CD4-positive, alpha-beta memory T cell (primary cell): ENCODE data around the gene ARL6IP1. TPM values are rescaled to one million over a fixed set of nuclear protein-coding genes. Genes with fewer than 3 reads are reported as not detected.
A peak's percentile ranks its signal among the peaks of the same experiment; 100 is the strongest.

Experiments
- CTCF ChIA-PET: fragments of 350-600 bp; sonication (Branson Sonifier 250); formaldehyde crosslinking; loops from one replicate; lab custom pipeline; 2021; ENCODE audit warnings: inconsistent platforms; ENCODE audit not compliant: partially characterized antibody; lab: Charles Lee
- POLR2A ChIA-PET: fragments of 350-600 bp; sonication (Branson Sonifier 250); formaldehyde crosslinking; loops from one replicate; lab custom pipeline; 2021; ENCODE audit not compliant: partially characterized antibody; lab: Charles Lee
- DNase-seq, 5 donors: peaks; one replicate each; pipeline versions ENCODE4 v3.0.0 to v3.0.0-alpha.2; 2020 to 2022; ENCODE audit warnings: mixed read lengths in 1 of 5
- H3K27ac ChIP-seq: one replicate; pipeline ENCODE4 v1.7.0; 2013; ENCODE audit warnings: low read depth, low read length
- H3K27me3 ChIP-seq: 2 replicates; pipeline ENCODE4 v1.7.0; 2013; ENCODE audit warnings: mild to moderate bottlenecking, low read length, moderate library complexity; ENCODE audit not compliant: insufficient read depth
- H3K36me3 ChIP-seq: 2 replicates; pipeline ENCODE4 v1.7.0; 2013; ENCODE audit warnings: mild to moderate bottlenecking, low read length, moderate library complexity; ENCODE audit not compliant: insufficient read depth
- H3K4me1 ChIP-seq: 2 replicates; pipeline ENCODE4 v1.7.0; 2013; ENCODE audit warnings: mild to moderate bottlenecking, low read length, moderate library complexity; ENCODE audit not compliant: insufficient read depth
- H3K4me3 ChIP-seq, 2 donors: one replicate each; pipeline ENCODE4 v1.7.0; 2013; ENCODE audit warnings: low read length in 2 of 2, mild to moderate bottlenecking in 1 of 2
- H3K9me3 ChIP-seq, 2 donors: one replicate each; pipeline ENCODE4 v1.7.0; 2013; ENCODE audit warnings: low read length in 2 of 2, control low read depth in 1 of 2; ENCODE audit not compliant: control insufficient read depth in 1 of 2
- H3K27ac Mint-ChIP-seq, 7 donors: one replicate each; pipeline ENCODE4 v1.8.0; 2020 to 2021; ENCODE audit warnings: mixed read lengths in 7 of 7, mild to moderate bottlenecking in 6 of 7, inconsistent platforms in 3 of 7, moderate library complexity in 3 of 7
- H3K27me3 Mint-ChIP-seq, 2 donors: one replicate each; pipeline ENCODE4 v1.8.0; 2020 to 2021; ENCODE audit warnings: mixed read lengths in 2 of 2
- H3K36me3 Mint-ChIP-seq, 2 donors: one replicate each; pipeline ENCODE4 v1.8.0; 2020 to 2021; ENCODE audit warnings: mixed read lengths in 2 of 2, inconsistent platforms in 1 of 2, mild to moderate bottlenecking in 1 of 2
- H3K4me1 Mint-ChIP-seq, 4 donors: one replicate each; pipeline ENCODE4 v1.8.0; 2020 to 2021; ENCODE audit warnings: mixed read lengths in 4 of 4, mild to moderate bottlenecking in 1 of 4
- H3K4me3 Mint-ChIP-seq, 8 donors: one replicate each; pipeline ENCODE4 v1.8.0; 2020 to 2021; ENCODE audit warnings: mixed read lengths in 8 of 8, mild to moderate bottlenecking in 7 of 8, moderate library complexity in 6 of 8, inconsistent platforms in 3 of 8
- H3K9me3 Mint-ChIP-seq, 8 donors: one replicate each; pipeline ENCODE4 v1.8.0; 2020 to 2021; ENCODE audit warnings: mixed read lengths in 8 of 8, mild to moderate bottlenecking in 5 of 8, inconsistent platforms in 3 of 8, moderate library complexity in 1 of 8
- intact Hi-C: fragments of 100-400 bp; cut with micrococcal nuclease; formaldehyde crosslinking; loops from one replicate; pipeline ENCODE4 v1.15.1; 2023
- polyA plus RNA-seq, 2 donors: library from polyadenylated mRNA; unstranded; fragments of 300-500 nt; fragmentation: Illumina TruSeq; gene quantifications; one replicate each; pipeline ENCODE4 v1.2.3, GENCODE V29; 2021
- total RNA-seq, 2 experiments: library from RNA; stranded (reverse); gene quantifications; one replicate each; pipeline ENCODE4 v1.2.3, GENCODE V29; 2021

ARL6IP1 gene
- total and polyA plus RNA-seq, 4 experiments from 2014 or later, result 105 to 306 (median 147) TPM

- Mint-ChIP-seq H3K27ac (no peak overlapping the region), H3K36me3 (peaks cover 60 to 82% of the 10 kb centered on the region in 2 donors)
These were observed 33.5 kb upstream of the ARL6IP1 start for GRCh38 chr16:18834864-18835263.

GRCh38 chr16:18833707-18834505, 32.6 kb upstream of the ARL6IP1 start:
- Mint-ChIP-seq H3K36me3 (peaks cover 60 to 84% of the 10 kb centered on the region in 2 donors), H3K9me3 (no peaks in the 10 kb centered on the region)

More at GRCh38 chr16:18834864-18835263, 33.5 kb upstream of the ARL6IP1 start:
- no peaks in the 10 kb centered on the region for H3K4me1 Mint-ChIP-seq
- no peak overlapping the region for H3K4me3 Mint-ChIP-seq
- ChIA-PET POLR2A (no interaction called here), CTCF (interaction anchor here (0.6 to 2.2 kb wide), 2 partner anchors 29 to 33 kb away, joined by 3 to 11 read pairs; partner anchors contain the start of gene ARL6IP1)
- no peak for DNase-seq
- intact Hi-C loops, result no loop called here
- Histone ChIP-seq H3K9me3 (no peaks in the 10 kb centered on the region), H3K27ac (no peak overlapping the region), H3K27me3 (no peaks in the 10 kb centered on the region), H3K36me3 (peaks cover 84% of the 10 kb centered on the region), H3K4me3 (no peak overlapping the region), H3K4me1 (no peaks in the 10 kb centered on the region)
- no peaks in the 10 kb centered on the region for H3K9me3 Mint-ChIP-seq
- H3K27me3 Mint-ChIP-seq, result no peaks in the 10 kb centered on the region

GRCh38 chr16:18832613-18833012, 31.3 kb upstream of the ARL6IP1 start:
- Mint-ChIP-seq H3K4me3 (no peak overlapping the region), H3K4me1 (no peaks in the 10 kb centered on the region), H3K27me3 (no peaks in the 10 kb centered on the region), H3K36me3 (peaks cover 63 to 86% of the 10 kb centered on the region in 2 donors), H3K27ac (no peak overlapping the region), H3K9me3 (no peaks in the 10 kb centered on the region)
- peaks cover 83% of the 10 kb centered on the region for H3K36me3 ChIP-seq
- no peak for DNase-seq
- H3K4me3 ChIP-seq, result no peak overlapping the region
- ChIA-PET POLR2A (no interaction called here), CTCF (interaction anchor here (3.2 kb wide), 1 partner anchor 31 kb away, joined by 17 read pairs; the partner anchor contains the start of gene ARL6IP1)
- no peaks in the 10 kb centered on the region for H3K9me3 ChIP-seq
- no peaks in the 10 kb centered on the region for H3K4me1 ChIP-seq
- no peaks in the 10 kb centered on the region for H3K27me3 ChIP-seq
- no peak overlapping the region for H3K27ac ChIP-seq
- intact Hi-C loops, result no loop called here

More at GRCh38 chr16:18833707-18834505, 32.6 kb upstream of the ARL6IP1 start:
- ChIA-PET POLR2A (no interaction called here), CTCF (interaction anchor here (3.2 kb wide), 1 partner anchor 32 kb away, joined by 17 read pairs; the partner anchor contains the start of gene ARL6IP1)
- intact Hi-C loops, result no loop called here
- Histone ChIP-seq H3K9me3 (no peaks in the 10 kb centered on the region), H3K36me3 (peaks cover 87% of the 10 kb centered on the region), H3K4me3 (no peak overlapping the region), H3K4me1 (no peaks in the 10 kb centered on the region), H3K27ac (no peak overlapping the region), H3K27me3 (no peaks in the 10 kb centered on the region)
- no peaks in the 10 kb centered on the region for H3K4me1 Mint-ChIP-seq
- H3K4me3 Mint-ChIP-seq, result no peak overlapping the region
- H3K27me3 Mint-ChIP-seq, result no peaks in the 10 kb centered on the region
- DNase-seq, result no peak
- peak overlapping the region in 3 of 7 donors; percentile 12 to 25 (median 17) for H3K27ac Mint-ChIP-seq

GRCh38 chr16:18832006-18832405, 30.7 kb upstream of the ARL6IP1 start:
- no peaks in the 10 kb centered on the region for H3K27me3 Mint-ChIP-seq
- Histone ChIP-seq H3K27ac (no peak overlapping the region), H3K9me3 (no peaks in the 10 kb centered on the region), H3K4me3 (no peak overlapping the region), H3K27me3 (no peaks in the 10 kb centered on the region), H3K36me3 (peaks cover 77% of the 10 kb centered on the region), H3K4me1 (no peaks in the 10 kb centered on the region)
- peaks cover 58 to 83% of the 10 kb centered on the region in 2 donors for H3K36me3 Mint-ChIP-seq
- H3K27ac Mint-ChIP-seq, result peak overlapping the region in 1 of 7 donors; percentile 24
- H3K9me3 Mint-ChIP-seq, result no peaks in the 10 kb centered on the region
- POLR2A ChIA-PET, result interaction anchor here (1.6 kb wide), 1 partner anchor 29 kb away, joined by 4 read pairs; no protein-coding TSS in a partner anchor
- CTCF ChIA-PET, result interaction anchor here (3.2 kb wide), 1 partner anchor 30 kb away, joined by 17 read pairs; the partner anchor contains the start of gene ARL6IP1
- intact Hi-C loops, result no loop called here
- no peak for DNase-seq
- no peak overlapping the region for H3K4me3 Mint-ChIP-seq
- H3K4me1 Mint-ChIP-seq, result no peaks in the 10 kb centered on the region

DNA sequence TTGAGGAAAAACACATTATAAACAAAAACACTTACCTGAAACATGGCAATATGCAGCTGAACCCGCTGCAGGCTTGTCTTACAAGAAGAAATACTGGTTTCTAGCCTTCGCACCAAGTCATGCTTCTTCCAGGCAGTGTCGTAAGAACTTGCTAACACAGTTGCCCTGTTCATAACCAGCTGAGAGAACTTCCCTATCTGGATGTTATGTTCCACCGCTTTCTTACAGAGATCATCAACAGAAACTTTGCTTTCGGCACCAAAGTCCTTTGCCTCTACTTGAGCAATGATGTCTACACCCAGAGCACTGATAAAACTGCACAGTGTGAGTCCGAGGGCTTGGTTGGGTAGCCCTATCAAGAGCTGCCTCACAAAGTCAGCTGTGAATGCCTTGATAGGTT, 27.9 kb upstream of the ARL6IP1 start:
- intact Hi-C loops, result no loop called here
- no peak for DNase-seq
- Histone ChIP-seq H3K27me3 (no peaks in the 10 kb centered on the region), H3K9me3 (no peaks in the 10 kb centered on the region), H3K4me3 (no peak overlapping the region), H3K4me1 (no peaks in the 10 kb centered on the region), H3K36me3 (peaks cover 51% of the 10 kb centered on the region), H3K27ac (no peak overlapping the region)
- Mint-ChIP-seq H3K27ac (peak overlapping the region in 1 of 7 donors; percentile 6), H3K4me3 (no peak overlapping the region), H3K9me3 (no peaks in the 10 kb centered on the region), H3K4me1 (no peaks in the 10 kb centered on the region), H3K27me3 (no peaks in the 10 kb centered on the region), H3K36me3 (peaks cover 36 to 58% of the 10 kb centered on the region in 2 donors)
- CTCF ChIA-PET, result interaction anchor here (3.0 to 3.7 kb wide), 2 partner anchors 9 to 27 kb away, joined by 12 to 15 read pairs; partner anchors contain the start of gene ARL6IP1
- POLR2A ChIA-PET, result interaction anchor here (1.8 kb wide), 1 partner anchor 28 kb away, joined by 5 read pairs; the partner anchor contains the start of gene ARL6IP1

GRCh38 chr16:18827890-18828289, 26.5 kb upstream of the ARL6IP1 start:
- Histone ChIP-seq H3K4me1 (no peaks in the 10 kb centered on the region), H3K4me3 (no peak overlapping the region), H3K36me3 (peaks cover 43% of the 10 kb centered on the region), H3K27ac (no peak overlapping the region), H3K9me3 (no peaks in the 10 kb centered on the region), H3K27me3 (no peaks in the 10 kb centered on the region)
- Mint-ChIP-seq H3K4me3 (no peak overlapping the region), H3K27me3 (no peaks in the 10 kb centered on the region), H3K36me3 (peaks cover 27 to 50% of the 10 kb centered on the region in 2 donors), H3K27ac (peak overlapping the region in 4 of 7 donors; percentile 5 to 63 (median 26)), H3K9me3 (no peaks in the 10 kb centered on the region), H3K4me1 (no peaks in the 10 kb centered on the region)
- DNase-seq, result no peak
- ChIA-PET CTCF (interaction anchor here (3.0 to 3.7 kb wide), 2 partner anchors 8 to 26 kb away, joined by 12 to 15 read pairs; partner anchors contain the start of gene ARL6IP1), POLR2A (interaction anchor here (0.9 kb wide), 1 partner anchor 8 kb away, joined by 3 read pairs; no protein-coding TSS in a partner anchor)
- intact Hi-C loops, result no loop called here

DNA sequence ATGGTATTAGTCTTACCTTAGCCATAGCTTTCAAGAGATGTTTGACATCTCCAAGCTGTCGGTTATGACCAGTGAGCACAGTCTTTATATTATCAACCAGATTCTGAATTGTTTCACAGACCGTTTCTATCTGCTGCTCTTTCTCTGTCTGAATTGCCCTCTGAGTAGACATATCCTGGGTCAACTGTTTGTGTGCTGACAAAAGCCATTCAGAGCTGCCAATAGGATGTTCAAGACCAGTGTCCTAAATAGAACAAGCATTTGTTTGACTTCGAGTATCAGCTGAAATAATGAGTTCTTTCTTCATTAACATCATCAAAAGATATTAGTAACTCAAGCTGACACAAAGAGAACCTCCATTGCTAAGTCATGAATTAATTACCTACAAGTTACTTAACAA, 14.9 kb upstream of the ARL6IP1 start:
- Mint-ChIP-seq H3K27me3 (no peaks in the 10 kb centered on the region), H3K27ac (no peak overlapping the region), H3K4me3 (no peak overlapping the region), H3K4me1 (peaks cover 5 to 18% (median 11%) of the 10 kb centered on the region in 4 donors), H3K9me3 (peaks cover 0 to 4% (median 0%) of the 10 kb centered on the region in 8 donors), H3K36me3 (peaks cover 46 to 56% of the 10 kb centered on the region in 2 donors)
- H3K36me3 ChIP-seq, result peaks cover 46% of the 10 kb centered on the region
- no peak overlapping the region for H3K4me3 ChIP-seq
- CTCF ChIA-PET, result interaction anchor here (0.6 to 5.6 kb wide), 2 partner anchors 15 kb away, joined by 3 to 33 read pairs; partner anchors contain the start of gene ARL6IP1
- H3K27me3 ChIP-seq, result no peaks in the 10 kb centered on the region
- no peaks in the 10 kb centered on the region for H3K9me3 ChIP-seq
- peaks cover 15% of the 10 kb centered on the region for H3K4me1 ChIP-seq
- POLR2A ChIA-PET, result interaction anchor here (3.2 kb wide), 1 partner anchor 14 kb away, joined by 23 read pairs; the partner anchor contains the start of gene ARL6IP1
- DNase-seq, result no peak
- no peak overlapping the region for H3K27ac ChIP-seq
- intact Hi-C loops, result no loop called here
